HG02623 (cell line): ENCODE results near the gene NDUFA11.

Source experiments
- ATAC-seq: cut with Tn5 transposase; IDR thresholded peaks from one replicate; pipeline ENCODE4 v1.9.1; 2021; ENCODE audit warnings: moderate library complexity; ENCODE audit not compliant: unreplicated experiment

Gene NDUFA11

DNA sequence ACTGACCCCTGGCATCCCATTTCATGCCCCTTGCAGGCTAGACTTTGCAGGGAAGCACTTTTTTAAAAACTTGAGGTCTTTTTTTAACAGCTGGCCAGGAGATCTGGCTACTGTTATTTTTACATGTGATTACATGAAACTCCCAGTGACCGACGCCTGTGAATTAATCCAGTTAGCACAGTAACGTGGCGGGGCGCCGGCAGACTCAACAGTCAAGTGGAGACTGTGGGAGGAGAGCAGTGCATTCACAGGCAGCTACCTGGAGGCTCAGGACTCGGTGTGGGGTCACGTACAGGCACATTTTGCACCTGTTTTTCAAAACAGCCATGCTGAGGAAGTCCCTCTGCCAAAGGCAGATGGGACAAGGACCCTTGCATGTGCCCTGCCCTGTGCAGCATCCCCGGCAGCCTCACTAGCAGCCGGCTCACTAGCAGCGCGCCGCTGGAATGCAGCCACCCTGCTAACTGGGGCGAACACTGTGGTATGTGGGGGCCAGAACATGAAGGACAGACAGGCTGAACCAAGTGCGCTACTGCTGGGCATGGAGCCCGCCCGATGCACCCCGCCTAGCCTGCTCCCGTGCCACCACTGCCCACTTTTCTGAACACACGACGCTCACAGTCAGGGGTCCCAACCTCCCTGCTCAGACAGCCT lies 29.1 kb upstream of the NDUFA11 start:
- no peak for ATAC-seq

DNA sequence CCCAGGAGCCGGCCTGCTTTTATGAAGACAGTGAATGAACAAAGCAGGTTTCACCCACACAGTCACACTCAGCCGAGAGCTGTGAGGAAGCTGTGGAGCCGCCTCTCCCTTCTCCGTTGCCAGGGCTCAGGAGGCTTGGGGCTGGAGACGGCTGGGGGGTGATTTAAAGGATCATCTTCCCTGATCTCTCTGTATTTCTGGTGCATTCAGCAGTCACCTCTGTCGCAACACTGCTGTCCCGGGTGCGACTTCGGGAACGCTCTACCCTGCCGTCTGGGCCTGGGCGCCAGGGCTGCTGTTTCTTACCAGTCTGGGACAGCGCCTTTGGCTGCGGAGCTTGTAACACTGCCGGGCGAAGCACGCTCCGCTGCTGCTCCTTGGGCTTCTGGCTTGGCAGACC lies 28.6 kb upstream of the NDUFA11 start:
- no peak for ATAC-seq

DNA sequence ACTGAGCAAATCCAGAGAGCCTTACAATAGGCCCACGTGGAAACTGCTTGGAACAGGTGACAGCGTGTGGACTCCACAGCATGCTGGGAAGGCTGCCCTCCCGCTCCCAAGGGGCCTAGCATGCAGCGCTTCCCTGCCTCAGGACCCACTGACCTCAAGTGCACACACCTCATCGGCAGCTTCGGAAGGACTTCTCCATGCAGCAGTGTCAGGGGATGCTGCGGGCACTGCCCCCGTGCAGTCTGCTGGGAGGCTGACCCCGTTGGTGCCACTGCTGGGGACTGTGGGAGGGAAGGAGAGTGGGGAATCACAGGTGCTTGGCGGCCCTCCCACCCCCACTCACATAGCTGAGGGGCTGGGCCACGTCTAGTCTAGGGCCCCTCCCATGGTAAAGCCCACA lies 27.7 kb upstream of the NDUFA11 start:
- no peak for ATAC-seq

DNA sequence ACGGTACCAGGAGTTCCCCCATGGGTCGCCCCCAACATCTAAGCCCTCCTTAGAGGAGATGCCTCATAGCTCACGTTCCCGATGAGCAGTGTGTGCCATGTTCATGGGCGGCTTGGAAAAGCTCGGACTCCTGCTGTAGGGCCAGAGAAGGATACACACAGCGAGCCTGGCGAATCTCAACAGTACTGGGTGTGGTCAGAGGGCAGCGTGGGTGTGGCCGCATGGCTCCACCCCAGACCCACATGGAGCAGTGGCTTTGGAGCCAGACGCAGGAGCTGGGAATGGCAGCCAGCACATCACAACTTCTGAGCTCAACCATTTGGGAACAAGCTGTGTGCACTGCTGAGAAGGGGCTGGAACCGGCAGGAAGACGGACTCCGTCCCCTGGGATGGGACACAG lies 26.0 kb upstream of the NDUFA11 start:
- no peak for ATAC-seq

GRCh38 chr19:5929179-5929578 lies 25.6 kb upstream of the NDUFA11 start:
- no peak for ATAC-seq

DNA sequence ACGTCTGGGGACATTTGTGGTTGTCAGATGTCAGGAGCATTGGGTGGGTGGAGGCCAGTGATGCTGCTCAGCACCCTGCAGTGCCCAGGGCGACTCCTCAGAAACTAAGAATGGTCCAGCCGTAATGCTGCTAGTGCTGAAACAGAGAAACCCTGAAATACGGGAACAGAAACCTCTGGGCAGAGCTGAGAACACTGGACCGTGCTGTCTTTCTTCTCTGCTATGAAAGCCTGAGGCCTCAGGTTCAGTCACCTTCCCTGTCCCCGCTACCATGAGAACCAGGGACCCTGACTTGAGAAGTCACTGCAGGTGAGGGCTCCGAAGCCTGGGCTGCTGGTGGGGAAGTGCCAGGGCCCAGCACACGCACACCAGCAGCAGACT lies 23.8 kb upstream of the NDUFA11 start:
- ATAC-seq, result no peak

- ATAC-seq, result no peak
These were observed 23.3 kb upstream of the NDUFA11 start for GRCh38 chr19:5926641-5927440.

DNA sequence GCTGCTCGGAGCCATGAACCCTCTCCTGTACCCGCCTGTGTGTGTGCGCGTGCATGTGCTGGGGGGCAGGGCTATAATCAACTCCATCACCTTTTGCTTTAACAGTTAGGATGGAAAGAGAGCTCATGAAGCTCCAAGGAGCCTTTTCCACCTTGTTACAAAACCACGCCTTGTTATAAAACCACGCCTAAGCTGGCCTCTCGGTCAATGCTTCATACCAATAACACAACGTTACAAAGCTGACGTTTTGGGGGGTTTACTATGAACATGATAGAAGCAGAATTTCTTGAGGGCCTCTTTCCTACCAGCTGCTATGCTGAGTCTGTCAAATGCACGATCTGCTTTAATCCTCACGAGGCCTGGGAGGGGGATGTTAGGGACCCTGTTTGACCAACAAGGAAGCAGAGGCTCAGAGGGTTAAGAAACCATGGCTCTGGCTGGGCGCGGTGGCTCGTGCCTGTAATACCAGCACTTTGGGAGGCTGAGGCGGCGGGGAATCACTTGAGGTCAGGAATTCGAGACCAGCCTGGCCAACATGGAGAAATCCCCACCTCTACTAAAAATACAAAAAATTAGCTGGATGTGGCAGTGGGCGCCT lies 22.3 kb upstream of the NDUFA11 start:
- no peak for ATAC-seq

GRCh38 chr19:5923356-5923755 lies 19.8 kb upstream of the NDUFA11 start:
- no peak for ATAC-seq

DNA sequence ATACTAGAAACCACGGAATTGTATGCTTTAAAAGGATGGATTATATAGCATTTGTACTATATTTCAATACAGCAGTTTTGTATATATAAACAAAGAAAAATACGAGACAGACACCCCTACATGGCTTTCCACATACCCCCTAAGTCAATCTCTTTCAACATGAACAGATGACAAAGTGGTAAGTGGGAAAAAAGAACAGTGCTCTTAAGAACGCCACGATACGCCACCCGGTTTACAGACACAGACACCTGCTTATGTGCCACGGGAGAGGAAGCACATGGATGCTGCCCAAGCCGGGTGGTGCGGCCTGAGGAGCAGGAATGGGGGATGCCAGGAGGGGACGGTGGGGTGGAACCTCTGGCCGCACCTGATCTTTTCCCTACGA lies 18.6 kb upstream of the NDUFA11 start:
- ATAC-seq, result no peak

DNA sequence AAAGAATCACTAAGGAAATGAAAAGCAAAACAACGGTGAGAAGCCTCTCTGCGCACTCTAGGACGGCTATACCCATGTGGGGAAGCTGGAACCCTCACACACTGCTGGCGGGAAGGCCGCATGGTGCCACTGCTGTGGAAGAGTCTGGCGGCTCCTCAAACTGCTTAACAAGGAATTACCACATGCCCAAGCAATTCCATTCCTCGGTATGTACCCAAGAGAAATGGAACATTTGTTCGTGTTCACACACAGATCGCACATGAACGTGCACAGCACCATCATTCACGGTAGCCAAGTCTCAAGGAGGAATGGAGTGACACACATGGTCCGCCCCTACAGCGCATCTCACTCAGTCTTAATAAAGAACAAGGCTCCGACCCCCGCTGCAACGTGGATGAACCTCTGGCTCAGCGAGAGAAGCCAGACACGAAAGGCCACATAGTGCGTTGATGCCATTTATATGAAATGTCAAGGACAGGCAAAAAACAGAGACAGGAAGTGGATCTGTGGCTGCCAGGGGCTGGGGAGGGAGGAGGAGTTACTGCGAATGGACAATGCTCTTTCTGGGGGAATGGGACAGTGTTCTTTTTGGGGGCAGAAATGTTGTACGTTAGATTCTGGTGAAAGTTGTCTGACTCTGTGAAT lies 18.0 kb upstream of the NDUFA11 start:
- ATAC-seq, result no peak

GRCh38 chr19:5918463-5919079 lies 15.0 kb upstream of the NDUFA11 start:
- no peak for ATAC-seq

- ATAC-seq, result no peak
These were observed 14.0 kb upstream of the NDUFA11 start for GRCh38 chr19:5917431-5918107.

DNA sequence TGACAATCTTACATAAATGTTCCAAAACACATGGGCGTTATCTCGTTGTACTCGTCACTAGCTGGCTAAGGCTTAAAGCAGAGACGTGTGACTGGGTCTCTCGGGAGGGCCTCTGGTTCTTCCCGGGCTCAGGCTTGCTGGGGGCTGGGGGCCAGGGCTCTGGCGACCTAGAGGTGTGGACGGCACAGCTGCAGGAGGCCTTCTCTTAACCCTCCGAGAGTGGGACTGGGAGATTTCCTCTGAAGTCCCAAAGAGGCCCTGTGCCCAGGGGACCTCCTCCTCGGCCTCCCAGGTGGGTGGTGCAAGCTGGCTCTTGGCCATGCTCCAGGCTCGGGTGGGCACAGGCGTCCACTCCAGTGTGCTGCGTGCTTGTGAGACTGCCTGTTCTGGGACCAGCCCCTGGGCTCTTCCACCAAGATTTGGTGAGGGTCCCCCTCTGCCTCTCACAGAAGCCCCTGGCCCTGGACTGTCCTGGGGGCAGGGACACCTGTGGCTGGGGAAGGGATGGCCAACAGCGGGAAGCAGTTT lies 12.7 kb upstream of the NDUFA11 start:
- ATAC-seq, result no peak

DNA sequence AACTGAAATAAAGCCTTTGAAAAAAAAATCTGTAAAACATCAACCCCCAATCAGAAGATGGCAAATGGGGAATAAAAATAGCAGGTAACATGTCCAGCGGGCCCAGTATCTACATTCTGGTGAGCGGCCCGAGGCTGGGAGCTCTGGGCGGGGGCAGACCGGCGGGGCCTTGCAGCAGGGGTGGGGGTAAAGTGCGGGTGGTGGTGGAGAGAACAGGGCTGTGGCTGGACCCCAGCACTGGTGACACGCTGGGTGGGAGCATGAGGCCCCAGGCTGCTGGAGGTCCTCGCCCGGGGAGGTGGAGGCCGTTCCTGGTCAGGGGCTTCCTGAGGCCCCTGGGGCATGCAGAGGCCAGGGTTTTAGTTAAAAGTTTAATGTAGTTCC lies 12.2 kb upstream of the NDUFA11 start:
- no peak for ATAC-seq

GRCh38 chr19:5914946-5915781 lies 11.6 kb upstream of the NDUFA11 start:
- no peak for ATAC-seq

DNA sequence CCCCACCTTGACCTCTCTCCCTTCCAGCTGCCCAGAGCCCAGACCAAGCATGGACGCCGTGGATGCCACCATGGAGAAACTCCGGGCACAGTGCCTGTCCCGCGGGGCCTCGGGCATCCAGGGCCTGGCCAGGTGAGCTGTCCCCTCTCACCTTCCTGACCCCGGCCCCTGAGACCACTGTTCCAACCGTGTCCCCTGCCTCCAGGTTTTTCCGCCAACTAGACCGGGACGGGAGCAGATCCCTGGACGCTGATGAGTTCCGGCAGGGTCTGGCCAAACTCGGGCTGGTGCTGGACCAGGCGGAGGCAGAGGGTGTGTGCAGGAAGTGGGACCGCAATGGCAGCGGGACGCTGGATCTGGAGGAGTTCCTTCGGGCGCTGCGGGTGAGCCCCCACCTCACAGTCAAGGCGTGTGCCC lies 10.8 kb upstream of the NDUFA11 start:
- no peak for ATAC-seq

DNA sequence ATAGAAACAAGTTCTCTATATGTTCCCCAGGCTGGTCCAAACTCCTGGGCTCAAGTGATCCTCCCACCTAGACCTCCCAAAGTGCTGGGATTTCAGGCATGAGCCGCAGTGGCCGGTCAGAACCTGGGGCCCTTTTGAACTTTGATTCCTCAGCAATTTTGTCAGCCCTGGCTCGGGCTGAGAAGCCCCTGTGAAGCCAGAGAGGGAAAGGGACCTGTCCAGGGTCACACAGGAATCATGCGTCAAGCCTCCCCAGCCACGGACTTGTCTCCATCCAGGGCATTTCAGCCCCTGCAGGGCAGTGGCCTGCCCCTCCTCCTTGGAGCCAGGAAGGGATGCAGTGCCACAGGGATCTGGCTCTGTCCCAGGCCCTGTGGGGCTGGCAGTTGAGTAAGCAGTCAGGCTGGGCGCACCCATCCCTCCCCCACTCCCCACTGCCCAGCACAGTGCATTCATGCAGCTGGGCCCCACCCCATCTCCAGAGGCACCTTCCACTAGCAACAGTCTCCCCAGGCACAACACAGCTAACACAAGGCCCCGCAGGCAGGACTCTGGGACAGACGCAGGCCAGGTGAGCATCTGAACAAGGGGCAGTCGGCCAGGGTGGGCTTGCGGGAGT lies 10.3 kb upstream of the NDUFA11 start, which contains the start of gene CAPS:
Gene CAPS (plus strand): TSS at position 516 of the 619 bp plus-strand sequence. CDS start 153 bp downstream, outside the sequence.
- ATAC-seq, result no peak

DNA sequence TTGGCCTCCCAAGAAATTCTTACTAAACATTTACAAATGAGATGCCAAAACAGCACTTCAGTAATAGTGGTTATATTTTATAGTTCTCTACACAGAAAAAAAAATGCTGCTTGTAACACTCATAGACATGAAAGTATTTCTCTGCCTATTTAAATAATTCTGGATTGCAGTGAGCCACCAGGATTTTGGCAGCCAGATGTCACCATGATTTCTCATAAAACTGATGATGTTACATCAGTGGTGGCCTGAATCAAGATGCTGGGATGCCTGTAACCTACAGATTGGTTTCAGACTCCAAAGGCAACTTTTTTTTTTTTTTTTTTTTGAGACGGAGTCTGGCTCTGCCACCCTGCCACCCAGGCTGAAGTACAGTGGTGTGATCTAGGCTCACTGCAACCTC lies 7.8 kb upstream of the NDUFA11 start:
- no peak for ATAC-seq
